Hematopoietic multipotent progenitor cell treated with erythropoietin and hydrocortisone succinate and interleukin-3 and kit ligand, for 17 days (in vitro differentiated cells): ENCODE data around the gene CISTR.
"Not testable (repeated sequence)": the region's sequence is repeated elsewhere in the genome, so short reads cannot be mapped to it uniquely, and the experiment has no call there.

Experiments used
- DNase-seq: peaks from one replicate; pipeline ENCODE4 v3.0.0-alpha.2; 2015; ENCODE audit warnings: low spot score

CISTR gene

DNA sequence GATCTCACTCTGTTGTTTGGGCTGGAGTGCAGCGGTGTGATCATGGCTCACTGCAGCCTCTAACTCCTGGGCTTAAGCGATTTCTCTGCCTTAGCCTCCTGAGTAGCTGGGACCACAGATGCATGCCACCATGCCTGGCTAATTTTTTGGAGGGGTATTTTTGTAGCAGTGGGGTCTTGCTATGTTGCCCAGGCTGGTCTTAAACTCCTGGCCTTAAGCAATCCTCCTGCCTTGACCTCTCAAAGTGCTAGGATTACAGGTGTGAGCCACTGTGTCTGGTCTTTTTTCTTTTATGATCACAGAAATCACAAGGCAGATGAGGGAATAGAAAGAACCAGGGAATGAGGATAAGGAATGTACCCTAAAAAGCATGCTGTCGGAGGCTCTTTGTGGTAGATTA lies 11.0 kb upstream of the CISTR start:
- not testable (repeated sequence) for DNase-seq

DNA sequence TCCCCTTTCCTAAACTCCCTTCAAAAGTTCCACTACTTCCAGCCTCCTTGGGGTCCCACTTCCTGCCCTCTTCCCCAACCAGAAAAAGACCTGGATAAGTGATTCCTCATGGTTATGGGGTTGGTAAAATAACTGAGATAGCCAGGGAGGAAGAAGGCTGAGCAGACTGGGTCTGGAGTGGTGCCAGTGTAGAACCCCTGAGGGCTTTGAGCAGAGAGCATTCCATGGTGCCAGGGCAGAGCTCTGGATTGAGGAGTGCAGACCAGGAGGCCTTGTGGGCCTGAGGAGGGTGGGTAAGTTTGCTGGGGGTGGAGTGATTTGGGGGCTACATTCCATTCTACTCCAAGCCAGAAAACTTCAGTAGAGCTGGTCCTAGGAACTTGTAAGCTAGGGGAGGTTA lies 9.5 kb upstream of the CISTR start:
- no peak for DNase-seq

DNA sequence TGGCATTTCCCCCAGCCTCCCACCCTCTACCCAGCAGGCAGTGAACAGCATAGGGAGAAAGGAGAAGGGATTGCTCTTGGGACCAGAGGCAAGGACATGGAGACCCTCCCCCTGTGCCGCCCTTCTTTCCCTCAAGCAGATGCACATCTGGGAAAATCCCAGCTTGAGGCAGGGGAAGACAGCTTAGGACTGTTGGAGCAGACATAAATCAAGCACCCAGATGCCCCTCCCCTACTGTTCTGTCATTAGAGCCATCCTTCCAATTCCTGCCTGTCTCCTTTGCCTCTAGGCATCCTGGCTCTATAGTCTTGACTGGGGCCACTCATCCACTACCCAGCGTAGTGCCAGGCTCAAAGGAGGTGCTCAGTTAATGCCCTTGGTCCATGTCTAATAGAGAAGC lies 7.5 kb upstream of the CISTR start:
- DNase-seq: no peak

DNA sequence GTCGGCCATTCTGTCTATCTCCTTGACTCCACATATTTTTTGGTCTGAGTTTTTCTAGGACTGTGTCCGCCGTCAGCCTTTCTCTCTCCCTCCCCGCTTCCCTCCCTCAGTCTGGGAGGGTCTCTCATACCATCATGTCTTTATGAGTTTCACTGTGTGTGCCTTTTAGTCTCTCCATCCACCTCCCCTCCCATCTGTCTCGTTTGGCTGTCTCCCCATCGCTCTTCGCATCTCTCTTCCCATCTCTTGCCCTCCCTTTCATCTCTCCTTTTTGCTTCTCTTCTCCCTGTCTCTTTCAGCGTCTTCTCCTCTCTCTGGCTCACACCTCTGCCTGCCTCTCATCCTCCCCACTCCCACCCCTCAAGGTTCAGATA lies 6.9 kb upstream of the CISTR start:
- no peak for DNase-seq

DNA sequence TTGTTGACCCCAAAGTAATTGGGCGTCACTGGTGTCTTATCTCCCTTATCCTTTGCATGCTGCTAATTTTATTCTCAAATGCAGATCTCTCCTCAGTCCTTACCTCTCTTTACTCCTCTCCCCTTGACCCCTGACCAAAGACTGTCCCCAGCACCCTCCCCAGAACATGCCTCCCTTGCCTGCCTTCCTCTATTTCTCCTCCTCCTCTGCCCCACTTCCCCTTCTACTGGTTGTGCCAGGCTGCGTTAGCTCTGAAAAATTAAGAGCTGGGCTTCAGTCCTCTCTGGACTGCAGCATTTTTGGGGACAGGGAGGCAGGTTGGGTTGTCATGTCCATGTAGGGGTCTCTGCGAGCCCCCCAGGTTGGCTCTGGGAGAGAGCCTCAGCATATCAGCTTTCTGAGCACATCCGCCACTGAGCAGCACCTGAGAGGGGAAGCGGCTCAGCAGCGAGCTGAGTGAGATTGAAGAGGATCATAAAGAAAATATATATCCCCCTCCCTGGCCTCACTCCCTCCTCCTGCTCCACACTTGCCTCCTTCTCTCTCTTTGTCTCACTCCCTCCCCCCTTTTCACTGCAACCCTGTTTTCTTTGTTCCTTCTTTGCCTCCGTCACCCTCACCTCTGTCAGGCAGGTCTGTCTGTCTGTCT lies 6.4 kb upstream of the CISTR start:
- no peak for DNase-seq

DNA sequence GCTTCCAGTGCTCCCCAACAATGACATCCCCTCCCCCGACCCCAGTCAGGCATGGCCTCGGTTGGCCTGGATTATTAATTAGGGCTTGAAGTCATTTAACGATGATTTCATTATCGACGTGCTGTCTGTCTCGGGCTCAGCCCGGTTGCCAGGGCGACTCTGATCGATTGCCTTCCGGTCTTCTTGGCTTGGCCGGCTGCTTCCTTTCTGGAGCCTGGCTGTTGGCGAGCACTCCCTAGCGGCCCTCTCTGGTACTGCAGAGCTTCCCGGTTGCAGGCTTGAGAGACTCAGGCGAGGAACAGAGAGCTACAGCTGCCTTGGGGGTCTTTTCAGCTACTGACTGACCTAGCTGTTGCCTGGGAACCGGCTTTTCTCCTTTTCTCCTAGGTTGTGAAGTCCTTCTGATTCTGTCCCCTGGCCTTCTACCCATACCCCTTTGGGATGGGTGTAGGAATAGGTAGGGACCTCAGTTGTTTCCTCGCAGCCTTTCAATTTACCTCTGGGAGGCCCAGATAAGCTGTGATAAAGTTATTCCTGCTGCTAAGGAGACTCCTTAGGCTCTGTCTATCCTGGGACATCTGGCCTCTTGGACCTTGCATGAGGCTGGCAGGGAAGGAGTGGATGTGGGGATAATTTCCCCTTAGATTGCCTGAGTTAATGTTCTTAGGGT lies 5.5 kb upstream of the CISTR start:
- DNase-seq: peak; percentile 66

DNA sequence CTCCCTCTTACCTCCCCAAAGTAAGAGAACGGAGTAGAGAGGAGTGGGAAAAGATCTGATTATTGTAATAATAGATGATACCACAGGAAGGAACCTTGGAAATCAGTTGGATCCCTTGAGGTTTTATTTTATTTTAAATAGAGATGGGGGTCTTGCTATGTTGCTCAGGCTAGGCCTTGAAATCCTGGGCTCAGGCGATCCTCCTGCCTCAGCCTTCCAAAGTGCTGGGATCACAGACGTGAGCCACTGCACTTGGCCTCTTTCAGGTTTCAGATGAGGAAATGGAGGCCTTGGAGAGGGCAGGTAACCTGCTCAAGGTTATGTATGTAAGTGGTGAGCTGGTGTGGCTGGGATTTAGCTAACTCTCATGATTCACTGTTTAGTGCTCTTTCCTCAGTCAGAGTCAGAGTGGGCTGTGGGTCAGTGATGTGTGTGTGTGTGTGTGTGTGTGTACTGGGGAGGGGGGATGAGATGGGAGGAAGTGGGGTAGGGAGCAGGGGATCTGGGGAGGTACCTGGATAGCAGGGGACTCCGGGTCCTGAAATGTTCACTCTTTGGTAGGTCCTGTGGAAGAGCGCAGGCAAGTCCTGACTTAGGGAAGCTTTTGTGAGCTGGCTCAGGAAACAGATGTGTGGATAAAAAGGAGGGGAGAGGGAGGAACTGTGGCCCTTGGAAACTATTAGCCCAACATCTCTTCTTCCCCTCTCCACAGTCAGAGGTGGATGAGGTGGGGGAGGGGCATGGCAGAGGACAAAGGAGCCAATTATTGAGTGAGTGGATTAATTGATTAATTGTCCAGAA lies 4.7 kb upstream of the CISTR start:
- no peak for DNase-seq

DNA sequence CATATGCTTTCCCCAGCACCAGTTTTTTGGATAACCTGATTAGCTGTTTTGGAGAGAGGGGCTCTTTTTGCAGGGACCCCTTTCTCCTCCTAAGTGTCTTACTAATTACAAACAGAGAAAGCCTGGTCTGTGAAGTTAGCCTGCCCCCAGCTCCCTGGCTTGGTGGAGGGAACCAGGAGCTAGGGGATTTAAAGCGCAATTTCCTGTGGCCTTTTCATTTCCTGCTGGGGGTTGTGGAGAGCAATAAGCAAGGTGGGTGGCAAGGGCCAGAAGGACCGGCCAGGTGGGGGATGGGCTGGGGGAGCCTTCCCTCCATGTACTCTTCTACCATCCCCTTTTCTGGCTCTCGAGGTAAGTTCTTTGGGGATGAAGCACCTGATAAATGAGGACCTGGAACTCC lies 4.1 kb upstream of the CISTR start:
- DNase-seq: no peak

DNA sequence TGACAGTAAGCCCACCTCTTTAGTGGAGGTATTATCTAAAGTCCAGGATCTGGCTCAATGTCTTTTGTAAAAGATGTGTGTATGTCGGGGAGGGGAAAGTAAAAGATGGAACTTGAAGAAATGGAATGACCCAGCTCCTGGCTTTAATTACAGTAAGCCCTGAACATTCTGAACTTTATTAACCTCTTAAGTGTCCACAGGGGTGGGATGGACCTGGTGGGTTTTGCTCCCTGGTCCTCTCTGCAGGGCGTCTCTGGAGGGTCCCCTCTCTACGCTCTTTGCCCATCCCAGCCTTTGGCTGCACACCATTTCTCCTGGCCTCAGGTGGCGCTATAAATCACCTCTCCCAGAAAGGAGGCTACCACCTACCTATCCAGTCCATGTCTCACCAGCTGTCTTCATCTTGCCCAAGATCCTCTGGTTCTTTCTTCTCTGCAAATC lies 3.7 kb upstream of the CISTR start:
- no peak for DNase-seq

DNA sequence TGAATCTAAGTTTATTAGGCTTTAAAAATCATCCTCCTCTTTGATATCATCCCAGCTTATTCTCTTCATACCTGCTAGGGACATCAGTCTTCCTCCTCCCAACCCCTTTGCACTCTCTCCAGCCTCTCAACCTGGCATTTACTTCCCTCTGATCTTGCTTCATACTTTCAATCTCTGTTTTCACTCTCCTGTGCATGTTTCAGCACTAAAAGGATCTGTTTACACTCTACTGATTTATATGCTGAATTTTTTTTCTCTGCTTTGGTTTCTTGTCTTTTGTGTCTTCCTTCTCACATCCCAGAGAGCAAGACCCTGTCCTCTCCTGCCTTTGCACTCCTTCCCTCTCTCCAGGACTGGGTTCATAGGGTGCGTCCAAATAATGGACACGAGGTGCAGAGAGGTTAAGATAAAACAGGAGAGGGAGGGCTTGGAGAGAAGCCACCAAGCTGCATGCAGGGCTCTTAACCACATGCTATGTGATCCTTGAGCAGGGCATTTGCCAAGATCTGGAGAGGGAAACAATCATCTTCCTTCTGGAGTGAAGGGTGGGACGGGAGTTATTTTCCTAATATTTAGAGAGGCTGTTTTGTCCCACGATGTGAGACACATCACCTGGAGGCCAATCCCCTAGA lies 3.0 kb upstream of the CISTR start:
- DNase-seq: no peak

DNA sequence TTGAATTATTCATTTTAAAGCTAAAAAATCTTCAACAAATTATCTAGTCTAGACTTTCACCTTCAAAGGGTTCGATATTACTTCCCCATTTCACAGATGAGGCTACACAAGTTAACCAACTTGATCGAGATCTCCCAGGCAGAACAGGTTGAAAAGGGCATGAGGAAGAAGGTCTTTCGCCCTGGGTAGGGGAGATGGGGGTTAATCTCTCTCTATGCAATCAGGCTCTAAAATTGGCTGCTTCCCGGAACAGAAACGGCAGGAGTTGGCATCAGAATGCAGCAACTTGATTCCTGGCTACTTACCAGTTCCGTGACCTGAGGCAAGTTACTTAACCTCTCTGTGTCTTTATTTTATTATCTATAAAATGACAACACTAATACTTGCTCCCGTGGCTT lies 2.4 kb upstream of the CISTR start:
- DNase-seq: no peak

DNA sequence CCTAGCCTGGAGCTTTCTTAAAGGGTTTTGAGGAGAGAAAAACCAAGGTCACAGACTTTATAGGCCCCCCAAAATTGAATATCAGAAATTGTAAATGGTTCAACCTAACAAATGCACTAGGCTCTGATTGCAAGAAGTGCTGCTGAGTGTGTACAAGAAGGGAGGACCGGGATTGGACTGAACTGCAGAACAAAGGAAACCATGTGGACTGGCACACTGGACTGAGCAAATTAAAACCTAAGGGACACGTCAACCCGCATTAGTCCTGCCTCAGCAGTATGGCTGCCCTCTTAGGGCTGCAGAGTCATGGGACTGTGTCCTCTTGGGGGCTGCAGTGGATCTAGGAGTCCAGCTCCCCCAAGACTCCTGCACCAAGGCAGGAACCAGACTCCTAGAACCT lies 842 bp upstream of the CISTR start:
- DNase-seq: no peak

DNA sequence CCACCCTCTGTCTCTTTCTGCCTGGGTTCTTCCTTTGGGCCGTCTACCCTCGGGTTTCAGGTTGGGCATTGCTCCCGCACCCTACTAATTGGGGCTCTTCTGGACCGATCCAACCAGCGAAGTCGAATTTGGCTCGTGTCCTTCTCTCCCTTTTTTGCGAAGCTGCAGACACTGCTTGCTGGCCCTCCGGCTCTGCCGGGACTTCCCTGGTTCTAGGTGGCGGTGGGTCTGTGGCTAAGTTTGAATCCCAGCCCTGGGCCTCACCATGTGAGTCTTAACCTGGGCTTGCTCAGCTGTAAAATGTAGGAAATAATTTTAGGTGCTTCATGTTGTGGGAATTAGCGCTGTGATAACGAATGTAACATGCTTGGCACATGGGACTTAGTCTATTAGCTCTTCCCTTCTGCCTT lies 418 bp upstream of the CISTR start:
- DNase-seq: no peak

DNA sequence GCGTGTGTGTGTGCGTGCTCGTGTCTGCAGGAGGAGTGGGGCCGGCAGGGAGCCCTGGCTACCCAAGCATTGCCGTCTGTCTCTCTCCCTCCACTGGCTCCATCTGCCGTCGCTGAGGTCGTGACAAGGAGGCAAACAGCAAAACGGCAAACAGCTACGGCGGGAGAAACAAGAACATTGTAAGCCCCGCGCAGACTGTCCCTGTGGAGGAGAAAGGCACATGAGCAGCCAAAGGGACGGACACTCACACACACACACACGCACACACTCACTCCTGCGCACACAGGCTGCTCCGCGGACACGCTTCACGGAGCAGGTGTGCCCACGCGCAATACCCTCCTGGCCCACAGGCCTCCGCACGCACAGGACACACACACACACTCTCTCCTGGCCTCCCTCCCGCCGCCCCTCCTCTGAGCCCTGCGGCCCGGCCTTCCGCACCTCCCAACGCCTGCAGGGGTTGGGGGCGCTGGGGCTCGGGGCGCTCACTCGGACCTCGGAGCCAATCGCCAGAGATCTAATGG lies 905 bp downstream of the CISTR start:
- no peak for DNase-seq

DNA sequence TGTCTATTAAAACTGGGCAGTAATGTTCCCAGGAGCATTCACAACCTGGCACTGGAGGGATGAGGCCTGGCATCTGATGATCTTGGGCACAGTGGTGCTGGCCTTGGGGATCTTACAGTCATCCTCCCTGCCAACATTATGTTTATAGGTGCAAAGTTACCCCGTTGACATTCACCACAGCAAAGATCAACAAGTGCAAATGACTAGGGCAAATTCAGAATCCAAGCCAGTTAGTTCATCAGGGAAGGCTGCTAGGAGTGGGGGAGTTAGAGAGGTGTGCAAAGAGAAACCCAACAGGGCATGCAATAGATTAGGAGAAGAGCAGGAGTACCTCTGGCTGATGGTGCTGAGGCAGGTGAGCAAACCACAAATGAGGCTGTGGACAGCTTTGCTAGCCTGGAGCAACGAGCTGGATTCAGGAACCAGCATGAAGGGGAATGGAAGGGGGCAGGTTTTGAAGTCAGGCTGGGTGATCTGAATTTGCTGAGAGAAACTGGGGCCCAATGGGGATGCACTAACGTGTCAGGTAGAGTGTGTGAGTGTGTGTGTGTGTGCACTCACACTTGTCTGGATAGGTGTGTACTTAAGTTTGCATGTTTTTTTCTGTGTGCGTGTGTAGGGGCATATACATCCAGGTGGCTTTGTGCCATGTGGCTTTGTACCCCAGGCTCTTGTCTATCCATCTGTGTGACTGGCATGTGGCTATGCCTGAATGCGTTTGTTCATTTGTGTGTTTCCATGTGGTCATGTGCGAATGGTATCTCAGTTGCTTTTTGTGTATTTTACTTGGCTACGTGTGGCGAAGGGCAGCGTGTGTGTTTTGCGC lies 1.6 kb downstream of the CISTR start:
- DNase-seq: no peak

DNA sequence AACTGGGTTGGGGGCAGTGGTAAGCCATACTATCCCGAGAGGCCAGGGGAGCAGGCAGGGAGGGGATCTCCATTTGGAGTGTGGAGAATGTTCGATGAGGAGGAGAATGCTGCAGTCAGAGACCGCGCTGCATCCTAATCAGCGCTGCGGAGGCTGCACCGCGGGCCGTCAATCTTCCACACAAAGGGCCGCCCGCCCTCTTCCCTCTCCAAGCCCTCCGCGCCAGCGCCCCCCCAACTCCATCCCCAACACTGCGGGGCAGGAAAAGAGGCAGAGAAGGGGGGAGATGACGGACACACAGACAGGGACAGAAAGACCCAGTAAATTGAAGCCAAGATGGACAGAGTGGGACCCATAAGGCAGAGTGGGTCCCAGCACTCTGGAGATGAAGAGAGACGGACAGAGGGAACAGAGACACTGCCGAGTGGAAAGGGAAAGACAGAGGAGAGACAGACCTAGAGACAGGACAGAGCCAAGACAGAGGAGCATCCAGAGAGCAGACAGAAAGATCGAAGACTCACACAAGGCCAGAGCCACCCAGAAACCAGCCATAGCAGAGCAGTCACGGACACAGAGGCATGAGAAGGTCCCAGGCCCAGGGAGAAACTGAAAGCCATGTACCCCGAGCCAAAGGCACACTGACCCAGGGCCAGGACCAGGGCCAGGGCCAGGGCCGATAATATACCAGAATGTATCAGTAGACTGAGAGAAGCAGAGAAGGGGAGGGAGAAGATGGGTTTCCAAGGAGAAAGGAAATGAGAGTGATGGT lies 3.5 kb downstream of the CISTR start:
- DNase-seq: no peak

DNA sequence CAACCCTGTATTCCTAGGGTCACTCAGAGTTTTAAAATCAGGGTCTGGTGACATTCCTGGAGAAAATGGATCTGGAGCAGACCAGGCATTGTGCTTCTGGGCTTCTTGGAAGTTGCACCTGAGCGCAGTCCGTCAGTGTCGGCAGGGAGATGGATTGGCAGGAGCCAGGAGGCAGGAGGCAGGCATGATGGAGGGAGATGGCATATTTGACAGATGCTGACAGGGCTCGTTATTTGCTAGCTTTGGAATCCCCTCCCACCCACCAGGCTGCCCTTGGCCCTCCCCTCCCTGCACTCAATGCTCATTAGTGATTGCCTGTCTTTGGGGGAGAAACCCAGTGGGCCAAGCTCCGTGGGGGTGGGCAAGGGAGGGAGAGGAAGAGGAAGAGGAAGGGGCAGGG lies 4.7 kb downstream of the CISTR start:
- DNase-seq: no peak

DNA sequence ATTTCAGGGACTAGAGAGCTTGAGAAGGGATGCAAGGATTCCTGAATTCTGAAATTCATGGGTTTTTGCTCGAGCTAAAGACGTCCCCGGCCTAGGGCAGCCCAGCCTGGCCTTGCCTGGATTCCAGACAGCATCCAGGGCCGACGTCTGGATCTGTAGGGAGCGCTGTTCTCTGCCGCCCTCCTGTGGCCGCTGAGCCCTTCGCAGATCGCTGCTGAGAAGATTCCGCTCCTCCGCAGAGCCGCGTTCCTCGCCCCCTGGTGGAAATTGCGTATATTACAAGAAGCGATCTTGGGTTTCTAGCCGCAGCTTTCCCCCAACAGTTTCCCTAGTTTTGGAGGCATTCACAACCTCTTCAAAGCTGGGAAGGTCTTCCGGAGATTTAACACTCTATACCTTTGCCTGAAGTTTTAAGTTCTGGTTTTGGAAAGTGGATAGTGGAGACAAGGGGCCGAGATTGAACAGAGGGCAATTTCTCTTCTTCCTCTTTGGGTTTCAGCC lies 5.1 kb downstream of the CISTR start:
- peak; percentile 92 for DNase-seq

DNA sequence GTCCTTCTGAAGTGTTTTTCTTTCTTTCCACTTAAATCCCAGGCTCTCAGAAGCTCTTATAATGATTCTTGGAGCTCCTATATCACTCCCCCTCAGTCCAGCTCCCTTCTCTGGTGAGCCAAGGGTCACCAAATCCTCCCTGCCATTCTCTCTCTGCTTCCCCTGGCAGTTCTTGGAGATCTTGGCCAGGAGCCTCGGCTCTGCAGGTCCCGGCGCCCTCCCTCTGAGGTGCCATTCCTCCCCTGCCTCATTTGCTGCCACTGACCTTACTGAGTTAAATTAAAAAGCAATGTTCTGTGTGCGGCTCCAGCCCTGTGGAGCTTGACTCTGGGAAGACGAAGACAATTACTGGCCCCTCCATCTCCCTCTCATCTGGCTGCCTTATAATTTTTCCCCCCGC lies 7.0 kb downstream of the CISTR start:
- no peak for DNase-seq

DNA sequence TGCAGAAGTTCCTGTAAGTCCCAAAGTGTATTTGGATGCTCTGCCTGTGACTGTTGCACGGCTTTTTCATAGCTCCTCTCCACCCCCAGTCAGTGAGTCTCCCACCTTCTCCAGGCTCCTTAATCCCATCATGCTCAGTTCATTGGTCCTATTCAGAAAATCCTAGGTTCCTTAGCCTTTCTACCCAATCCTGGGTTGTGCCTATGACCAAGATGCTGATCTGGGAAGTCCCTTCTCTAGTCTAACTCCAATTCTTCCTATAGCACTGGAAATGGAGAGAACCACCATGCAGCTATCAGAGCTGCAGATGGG lies 7.7 kb downstream of the CISTR start:
- DNase-seq: no peak
